A549 (cell line): ENCODE results near the gene BRSK2.

Source experiments
- EHMT2 ChIP-seq: fragments of 200-600 bp; sonication (generic); IDR thresholded peaks from 2 replicates; pipeline ENCODE4 v1.6.1; 2016; ENCODE audit warnings: antibody characterized with exemption, low read depth, mild to moderate bottlenecking, moderate library complexity
- HOXA7 ChIP-seq: fragments of 250-450 bp; sonication (Bioruptor Pico); IDR thresholded peaks from 2 replicates; pipeline ENCODE4 v1.5.0; 2020; ENCODE audit warnings: mild to moderate bottlenecking, moderate library complexity
- NPAS2 ChIP-seq: fragments of 250-450 bp; sonication (Bioruptor Pico); IDR thresholded peaks from 2 replicates; pipeline ENCODE4 v1.8.0; 2022; ENCODE audit warnings: mild to moderate bottlenecking, moderate library complexity, borderline replicate concordance
- NR3C1 ChIP-seq: fragments of >200 bp; sonication (Bioruptor Twin); formaldehyde crosslinking; IDR thresholded peaks from 3 replicates; pipeline ENCODE4 v1.6.1; 2017
- POLR2A ChIP-seq: IDR thresholded peaks from 2 replicates; pipeline ENCODE4 v1.6.1; 2012; ENCODE audit warnings: mild to moderate bottlenecking, low read length
- RAD21 ChIP-seq, 2 experiments: fragments of >200 bp in 1 of 2; sonication (Bioruptor Twin) in 1 of 2; formaldehyde crosslinking in 1 of 2; IDR thresholded peaks in 1 of 2; conservative IDR thresholded peaks in 1 of 2; 2 replicates in 1 of 2; 3 replicates in 1 of 2; pipeline ENCODE4 v1.6.1; 2012 to 2018; ENCODE audit warnings: inconsistent platforms in 1 of 2
- RARB ChIP-seq: fragments of 250-450 bp; sonication (Bioruptor Pico); IDR thresholded peaks from 2 replicates; pipeline ENCODE4 v1.8.0; 2021; ENCODE audit warnings: mild to moderate bottlenecking, moderate library complexity
- RFX5 ChIP-seq: fragments of 450-650 bp; IDR thresholded peaks from 2 replicates; pipeline ENCODE4 v1.7.1; 2014; ENCODE audit warnings: antibody characterized with exemption, mild to moderate bottlenecking, moderate library complexity
- SMC3 ChIP-seq: fragments of >200 bp; sonication (Bioruptor Twin); formaldehyde crosslinking; IDR thresholded peaks from 3 replicates; pipeline ENCODE4 v1.6.1; 2018; ENCODE audit warnings: inconsistent platforms
- TF ChIP-seq, protein P1 (sequence below): fragments of >200 bp; sonication (Bioruptor Twin); formaldehyde crosslinking; IDR thresholded peaks from 3 replicates; pipeline ENCODE4 v1.5.1; 2016
- TF ChIP-seq, protein P2 (sequence below): fragments of 450-650 bp; IDR thresholded peaks from 2 replicates; pipeline ENCODE4 v1.6.1; 2014; ENCODE audit warnings: antibody characterized with exemption

DNA sequence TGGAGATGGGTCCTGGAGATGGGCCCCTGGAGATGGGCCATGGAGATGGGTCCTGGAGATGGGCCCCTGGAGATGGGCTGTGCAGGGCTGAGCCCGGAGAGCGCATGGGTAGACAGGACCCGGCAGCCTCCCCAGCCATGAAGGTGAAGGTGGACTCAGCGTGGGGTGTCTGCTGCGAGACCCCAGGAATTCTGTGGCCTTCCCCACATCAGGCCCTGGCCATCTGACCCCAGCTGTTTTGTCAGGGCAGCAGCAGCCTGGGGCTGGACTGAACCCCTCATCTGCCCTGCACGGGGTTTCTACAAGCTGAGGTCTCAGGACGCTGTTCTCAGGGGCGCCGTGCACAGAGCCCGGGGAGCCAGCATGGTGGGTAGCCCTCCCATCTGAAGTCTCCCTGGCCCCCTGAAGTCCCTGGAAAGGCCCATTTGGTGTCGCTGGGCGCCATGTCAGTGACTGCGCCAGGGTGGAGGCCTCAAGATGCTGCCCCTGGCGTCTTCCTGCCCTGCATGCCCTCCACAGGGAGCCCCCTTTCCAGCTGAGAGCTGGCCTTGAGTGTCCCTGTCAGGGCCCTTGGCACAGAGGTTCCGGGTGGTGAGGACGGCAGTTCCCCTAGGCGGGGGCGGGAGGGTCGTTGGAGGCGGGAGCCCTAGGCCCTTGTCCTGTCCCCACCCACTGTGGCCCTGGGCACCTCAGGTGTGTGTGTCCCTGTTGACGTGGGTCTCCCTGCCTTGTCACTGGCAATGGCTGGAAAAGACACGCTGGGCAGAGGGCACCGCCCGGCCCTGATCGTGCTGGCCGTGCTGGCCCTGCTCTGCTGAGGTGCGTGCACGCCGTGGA, 5.4 kb downstream of the BRSK2 start:
- TF ChIP-seq HOXA7 (CRISPR knock-in tag) (no peak), RFX5 (no peak), RARB (CRISPR knock-in tag) (no peak), NPAS2 (CRISPR knock-in tag) (no peak), EHMT2 (no peak), RAD21 (conservative IDR thresholded peaks at IDR 0.05 in 1 of 2, IDR thresholded peaks at IDR 0.05 in 1 of 2) (no peak), SMC3 (no peak), NR3C1 (no peak), POLR2A (no peak)
- TF ChIP-seq, protein P1, sequence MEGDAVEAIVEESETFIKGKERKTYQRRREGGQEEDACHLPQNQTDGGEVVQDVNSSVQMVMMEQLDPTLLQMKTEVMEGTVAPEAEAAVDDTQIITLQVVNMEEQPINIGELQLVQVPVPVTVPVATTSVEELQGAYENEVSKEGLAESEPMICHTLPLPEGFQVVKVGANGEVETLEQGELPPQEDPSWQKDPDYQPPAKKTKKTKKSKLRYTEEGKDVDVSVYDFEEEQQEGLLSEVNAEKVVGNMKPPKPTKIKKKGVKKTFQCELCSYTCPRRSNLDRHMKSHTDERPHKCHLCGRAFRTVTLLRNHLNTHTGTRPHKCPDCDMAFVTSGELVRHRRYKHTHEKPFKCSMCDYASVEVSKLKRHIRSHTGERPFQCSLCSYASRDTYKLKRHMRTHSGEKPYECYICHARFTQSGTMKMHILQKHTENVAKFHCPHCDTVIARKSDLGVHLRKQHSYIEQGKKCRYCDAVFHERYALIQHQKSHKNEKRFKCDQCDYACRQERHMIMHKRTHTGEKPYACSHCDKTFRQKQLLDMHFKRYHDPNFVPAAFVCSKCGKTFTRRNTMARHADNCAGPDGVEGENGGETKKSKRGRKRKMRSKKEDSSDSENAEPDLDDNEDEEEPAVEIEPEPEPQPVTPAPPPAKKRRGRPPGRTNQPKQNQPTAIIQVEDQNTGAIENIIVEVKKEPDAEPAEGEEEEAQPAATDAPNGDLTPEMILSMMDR = no peak
- TF ChIP-seq, protein P2, sequence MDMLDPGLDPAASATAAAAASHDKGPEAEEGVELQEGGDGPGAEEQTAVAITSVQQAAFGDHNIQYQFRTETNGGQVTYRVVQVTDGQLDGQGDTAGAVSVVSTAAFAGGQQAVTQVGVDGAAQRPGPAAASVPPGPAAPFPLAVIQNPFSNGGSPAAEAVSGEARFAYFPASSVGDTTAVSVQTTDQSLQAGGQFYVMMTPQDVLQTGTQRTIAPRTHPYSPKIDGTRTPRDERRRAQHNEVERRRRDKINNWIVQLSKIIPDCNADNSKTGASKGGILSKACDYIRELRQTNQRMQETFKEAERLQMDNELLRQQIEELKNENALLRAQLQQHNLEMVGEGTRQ = no peak
